ENCODE data around the gene LAMA3. TPM values are rescaled to one million over a fixed set of nuclear protein-coding genes. Genes with fewer than 3 reads are reported as not detected.

The LAMA3 gene
- total RNA-seq, 1 experiment from 2014 or later, result 8.1 TPM

- in situ Hi-C loops (cut with HindIII; ENCODE audit: low pct_unique_long_range_greater_than_20kb, low sequenced_read_pairs) (no loop called here), intact Hi-C loops (cut with micrococcal nuclease; ENCODE audit: unreplicated experiment) (no loop called here)
- Histone ChIP-seq H3K9me3 (ENCODE audit: control insufficient read depth, insufficient read depth, low read depth, low read length) (no peaks in the 10 kb centered on the region), H3K27me3 (ENCODE audit: control insufficient read depth, insufficient read depth, low read length) (no peaks in the 10 kb centered on the region; the same call in 1 of the 2 replicates), H3K4me3 (ENCODE audit: low read depth in 2 of 2, low read length in 2 of 2) (no peak overlapping the region), H3K4me1 (ENCODE audit: control insufficient read depth, insufficient read depth, low read length) (no peaks in the 10 kb centered on the region), H3K27ac (ENCODE audit: low read length) (no peak overlapping the region), H3K36me3 (ENCODE audit: control insufficient read depth, insufficient read depth, low read length) (no peaks in the 10 kb centered on the region)
- POLR2A ChIA-PET, result no interaction called here
- DNase-seq (ENCODE audit: low read depth, low spot score) (no peak), ATAC-seq (no peak)
- no peak for TF ChIP-seq CTCF (IDR thresholded peaks at IDR 0.05)
- TF ChIP-seq TCF7L2 (IDR thresholded peaks at IDR 0.05; ENCODE audit: low read depth, low read length), result no peak
- no peak for TF ChIP-seq REST (IDR thresholded peaks at IDR 0.05; ENCODE audit: insufficient read depth in 1 of 2, low read depth in 2 of 2, low read length in 1 of 2)
- TF ChIP-seq POLR2AphosphoS5 (IDR thresholded peaks at IDR 0.05; ENCODE audit: low read depth, low read length), result no peak
- no peak for TF ChIP-seq SIN3A (IDR thresholded peaks at IDR 0.05; ENCODE audit: borderline replicate concordance, insufficient read depth, low read depth, low read length)
- BruUV-seq (replicated peaks), result no TSS peak
- CTCF ChIA-PET, result interaction anchor here (0.6 kb wide), 1 partner anchor 88 kb away, joined by 4 read pairs; no protein-coding TSS in a partner anchor
Observed at GRCh38 chr18:24000613-24001490, 311.6 kb downstream of the LAMA3 start.

- no peak for DNase-seq (ENCODE audit: low read depth, low spot score)
- BruUV-seq (replicated peaks), result no TSS peak
- no peaks in the 10 kb centered on the region; the same call in 1 of the 2 replicates for H3K27me3 ChIP-seq (ENCODE audit: control insufficient read depth, insufficient read depth, low read length)
- no peaks in the 10 kb centered on the region for H3K9me3 ChIP-seq (ENCODE audit: control insufficient read depth, insufficient read depth, low read depth, low read length)
- H3K27ac ChIP-seq (ENCODE audit: low read length), result no peak overlapping the region
- intact Hi-C loops (cut with micrococcal nuclease; ENCODE audit: unreplicated experiment) (no loop called here), in situ Hi-C loops (cut with HindIII; ENCODE audit: low pct_unique_long_range_greater_than_20kb, low sequenced_read_pairs) (no loop called here)
- no peak overlapping the region for H3K4me3 ChIP-seq (ENCODE audit: low read depth in 2 of 2, low read length in 2 of 2)
- CTCF ChIA-PET, result no interaction called here
- ATAC-seq, result no peak
- no peak for TF ChIP-seq REST (IDR thresholded peaks at IDR 0.05; ENCODE audit: insufficient read depth in 1 of 2, low read depth in 2 of 2, low read length in 1 of 2)
- TF ChIP-seq POLR2AphosphoS5 (IDR thresholded peaks at IDR 0.05; ENCODE audit: low read depth, low read length), result no peak
- no peak for TF ChIP-seq TCF7L2 (IDR thresholded peaks at IDR 0.05; ENCODE audit: low read depth, low read length)
- no peak for TF ChIP-seq SIN3A (IDR thresholded peaks at IDR 0.05; ENCODE audit: borderline replicate concordance, insufficient read depth, low read depth, low read length)
- TF ChIP-seq CTCF (IDR thresholded peaks at IDR 0.05), result no peak
- no peaks in the 10 kb centered on the region for H3K36me3 ChIP-seq (ENCODE audit: control insufficient read depth, insufficient read depth, low read length)
- POLR2A ChIA-PET, result no interaction called here
- no peaks in the 10 kb centered on the region for H3K4me1 ChIP-seq (ENCODE audit: control insufficient read depth, insufficient read depth, low read length)
Observed at GRCh38 chr18:24002479-24002878, 313.2 kb downstream of the LAMA3 start.

All from Panc1 (cell line).